ELF-1 (cell line): Measurements from ENCODE around the gene CD14.
A peak's percentile ranks its signal among the peaks of the same experiment; 100 is the strongest.
"Not testable (repeated sequence)": the region's sequence is repeated elsewhere in the genome, so short reads cannot be mapped to it uniquely, and the experiment has no call there.

ENCODE experiments used
- DNase-seq: peaks from one replicate; pipeline ENCODE4 v3.0.0-alpha.2; 2016; ENCODE audit warnings: low read depth, low spot score

Gene CD14

DNA sequence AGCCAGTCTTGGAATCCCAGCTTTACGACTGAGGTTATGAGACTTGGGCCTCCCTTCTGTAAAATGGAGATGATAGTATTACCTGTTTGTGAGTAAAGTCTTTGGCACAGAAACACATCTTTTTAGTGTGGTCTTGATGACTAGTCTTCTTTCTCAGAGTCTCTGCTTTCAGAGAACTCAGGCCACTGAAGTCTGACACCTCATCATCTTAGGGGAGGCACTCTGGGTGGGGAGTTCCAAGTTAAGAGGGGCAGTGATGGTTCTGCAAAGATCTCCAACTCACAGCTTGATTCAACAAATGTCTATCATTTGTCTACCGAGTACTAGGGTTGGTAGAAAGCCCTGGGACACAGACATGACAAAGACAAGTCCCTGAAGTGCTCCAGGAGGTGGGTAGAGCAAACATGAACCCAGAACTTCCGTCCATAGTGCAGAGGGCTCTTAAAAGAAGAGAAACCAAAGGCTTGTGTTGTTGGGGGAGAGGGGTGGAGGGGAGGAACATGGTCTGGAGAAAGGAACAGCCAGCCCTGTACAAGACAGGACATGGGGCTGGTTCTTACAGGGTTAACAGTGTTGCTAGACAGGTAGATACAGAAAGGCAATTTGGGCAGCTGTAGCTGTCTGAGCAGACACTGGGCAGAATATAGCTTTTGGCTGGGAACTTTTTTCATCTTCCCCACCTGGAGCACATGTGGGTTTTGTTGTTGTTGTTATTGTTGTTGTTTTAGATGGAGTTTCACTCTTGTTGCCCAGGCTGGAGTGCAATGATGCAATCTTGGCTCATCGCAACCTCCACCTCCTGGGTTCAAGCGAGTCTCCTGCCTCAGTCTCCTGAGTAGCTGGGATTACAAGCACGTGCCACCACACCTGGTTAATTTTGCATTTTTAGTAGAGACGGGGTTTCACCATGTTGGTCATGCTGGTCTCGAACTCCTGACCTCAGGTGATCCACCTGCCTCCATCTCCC lies 2.6 kb upstream of the CD14 start:
- DNase-seq = no peak

GRCh38 chr5:140634103-140634502 lies 1.1 kb upstream of the CD14 start:
- DNase-seq = no peak

- DNase-seq = no peak
Measured at GRCh38 chr5:140633501-140633900, 526 bp upstream of the CD14 start.

GRCh38 chr5:140632366-140633020 lies 482 bp downstream of the CD14 start:
- peak; percentile 65 for DNase-seq

- DNase-seq = no peak
Measured at GRCh38 chr5:140631831-140632365, 1.1 kb downstream of the CD14 start.

GRCh38 chr5:140631036-140631417 lies 1.9 kb downstream of the CD14 start:
- DNase-seq = no peak

- DNase-seq = no peak
Measured at GRCh38 chr5:140630292-140631035, 2.5 kb downstream of the CD14 start.

DNA sequence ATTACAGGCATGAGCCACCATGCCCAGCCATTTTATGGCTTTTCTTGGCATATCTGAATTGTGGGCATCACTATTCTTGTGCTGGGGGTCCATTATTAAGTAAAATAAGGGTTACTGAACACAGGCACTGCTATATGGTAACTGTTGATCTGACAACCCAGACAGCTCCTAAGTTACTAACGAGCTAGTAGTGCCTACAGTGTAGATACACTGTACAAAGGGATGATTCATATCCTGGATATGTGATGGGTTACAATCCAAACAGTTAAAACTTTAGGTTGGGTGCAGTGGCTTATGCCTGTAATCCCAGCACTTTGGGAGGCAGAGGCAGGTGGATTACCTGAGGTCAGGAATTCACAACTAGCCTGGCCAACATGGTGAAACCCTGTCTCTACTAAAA lies 4.3 kb downstream of the CD14 start:
- no peak for DNase-seq

- no peak for DNase-seq
Measured at GRCh38 chr5:140627972-140628371, 5.0 kb downstream of the CD14 start.

DNA sequence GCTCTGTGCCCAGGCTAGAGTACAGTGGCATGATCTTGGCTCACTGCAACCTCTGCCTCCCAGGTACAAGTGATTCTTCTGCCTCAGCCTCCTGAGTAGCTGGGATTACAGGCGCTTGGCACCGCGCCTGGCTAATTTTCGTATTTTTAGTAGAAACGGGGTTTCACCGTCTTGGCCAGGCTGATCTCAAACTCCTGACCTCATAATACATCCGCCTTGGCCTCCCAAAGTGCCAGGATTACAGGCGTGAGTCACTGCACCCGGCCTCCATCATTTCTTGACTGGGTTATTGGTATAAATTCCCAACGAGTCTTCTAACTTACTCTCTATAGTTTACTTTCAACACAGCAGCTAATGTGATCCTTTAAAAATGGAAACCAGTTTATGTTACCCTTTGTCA lies 8.1 kb downstream of the CD14 start:
- DNase-seq = not testable (repeated sequence)

- DNase-seq = not testable (repeated sequence)
Measured at GRCh38 chr5:140623061-140623460, 9.9 kb downstream of the CD14 start.

DNA sequence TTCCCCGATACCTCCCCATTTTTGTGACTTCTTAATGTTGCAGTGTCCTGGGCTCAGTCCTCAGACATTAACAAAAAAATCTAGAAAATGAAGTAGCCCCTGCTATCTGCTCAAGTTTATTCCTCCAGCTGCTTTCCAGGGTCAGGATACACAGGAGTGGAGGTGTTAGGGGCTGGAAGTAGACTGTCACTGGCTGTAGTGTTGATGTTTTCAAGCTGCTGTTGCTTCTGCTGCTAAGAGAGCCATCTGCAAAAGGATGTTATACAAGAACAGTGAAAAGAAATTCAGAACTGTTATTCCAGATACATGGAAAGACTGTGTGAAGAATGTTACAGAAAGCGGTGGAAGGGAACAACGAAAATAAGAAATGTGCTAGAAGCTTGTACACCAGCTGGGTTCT lies 10.7 kb downstream of the CD14 start:
- no peak for DNase-seq

DNA sequence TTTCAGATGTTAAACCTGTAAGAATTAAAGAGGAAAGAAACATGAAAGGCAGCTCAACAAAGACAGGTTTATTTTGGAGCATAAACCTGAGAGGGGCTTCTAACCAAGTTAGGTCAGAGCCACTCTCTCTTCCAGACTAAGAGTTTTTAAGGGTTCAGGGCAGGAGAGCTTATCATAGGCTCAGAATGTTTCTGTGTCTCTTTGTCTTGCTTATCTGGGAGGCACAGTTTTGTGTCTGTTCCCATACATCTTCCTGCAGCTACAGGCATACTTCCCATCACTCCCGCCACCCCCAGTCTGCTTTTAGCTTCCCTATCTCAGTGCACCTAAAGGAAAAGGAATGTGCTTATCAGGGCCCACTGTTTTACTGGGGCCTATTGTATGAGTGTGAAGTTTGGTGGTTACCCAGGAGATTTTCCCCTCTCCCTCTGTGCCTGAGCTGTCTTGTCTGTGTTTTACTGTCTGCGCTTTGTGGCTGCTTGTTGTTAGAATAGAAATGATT lies 21.9 kb downstream of the CD14 start:
- DNase-seq = peak; percentile 42

DNA sequence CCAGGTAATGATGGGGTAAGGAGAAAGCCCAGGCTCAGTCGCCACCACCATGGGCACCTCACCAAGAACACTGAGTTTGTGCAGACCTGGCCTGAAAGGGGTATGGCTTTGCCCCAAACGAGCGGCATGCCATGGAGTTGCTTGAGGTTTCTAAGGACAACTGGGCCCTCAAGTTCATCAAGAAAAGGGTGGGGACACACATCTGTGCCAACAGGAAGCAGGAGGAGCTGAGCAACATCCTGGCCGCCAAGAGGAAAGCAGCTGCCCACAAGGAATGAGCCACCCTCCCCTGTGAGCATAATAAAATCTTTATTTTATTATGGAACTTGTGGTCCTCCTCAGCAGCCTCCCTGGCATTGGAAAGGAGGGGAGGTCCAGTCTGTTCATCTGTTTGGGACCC lies 23.8 kb downstream of the CD14 start:
- DNase-seq = no peak

- no peak for DNase-seq
Measured at GRCh38 chr5:140608722-140609121, 24.3 kb downstream of the CD14 start.

- no peak for DNase-seq
Measured at GRCh38 chr5:140607031-140607430, 25.9 kb downstream of the CD14 start.

DNA sequence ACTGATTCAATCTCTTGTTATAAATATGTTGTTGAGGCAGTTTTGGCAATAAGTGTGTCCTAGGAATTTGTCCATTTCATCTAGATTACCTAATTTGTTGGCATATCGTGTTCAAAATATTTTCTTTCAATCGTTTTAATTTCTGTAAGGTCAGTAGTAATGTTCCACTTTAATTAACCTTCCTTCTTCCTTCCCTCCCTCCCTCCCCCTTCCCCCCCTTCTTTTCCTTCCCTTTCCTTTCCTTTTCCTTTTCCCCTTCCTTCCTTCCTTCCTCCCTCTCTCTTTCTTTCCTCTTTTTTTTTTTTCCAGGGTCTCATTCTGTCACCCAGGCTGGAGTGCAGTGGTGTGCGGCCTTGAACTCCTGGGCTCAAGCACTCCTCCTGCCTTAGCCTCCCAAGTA lies 27.1 kb downstream of the CD14 start:
- DNase-seq = no peak

DNA sequence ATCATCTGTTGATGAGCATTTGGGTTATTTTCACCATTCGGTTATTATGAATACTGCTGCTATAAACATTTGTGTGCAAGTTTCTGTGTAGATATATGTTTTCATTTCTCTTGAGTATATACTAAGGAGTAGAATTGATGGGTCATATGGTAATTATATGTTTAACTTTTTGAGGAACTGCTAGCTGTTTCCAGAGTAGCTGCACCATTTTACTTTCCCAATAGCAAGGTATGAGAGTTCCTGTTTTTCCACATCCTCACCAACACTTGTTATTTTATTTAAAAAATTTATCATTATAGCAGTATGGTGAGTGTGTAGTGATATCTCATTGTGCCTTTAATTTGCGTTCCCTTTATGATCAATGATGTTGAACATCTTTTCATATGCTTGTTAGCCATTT lies 29.2 kb downstream of the CD14 start:
- no peak for DNase-seq

DNA sequence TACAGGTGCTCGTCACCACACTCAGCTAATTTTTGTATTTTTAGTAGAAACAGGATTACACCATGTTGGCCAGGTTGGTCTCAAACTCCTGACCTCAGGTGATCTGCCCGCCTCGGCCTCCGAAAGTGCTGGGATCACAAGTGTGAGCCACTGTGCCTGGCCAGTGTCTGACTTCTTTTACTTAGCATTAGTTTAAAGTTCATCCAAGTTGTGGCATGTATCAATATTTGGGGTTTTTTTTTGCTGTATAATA lies 29.6 kb downstream of the CD14 start:
- DNase-seq = not testable (repeated sequence)

- no peak for DNase-seq
Measured at GRCh38 chr5:140602147-140602546, 30.8 kb downstream of the CD14 start.

DNA sequence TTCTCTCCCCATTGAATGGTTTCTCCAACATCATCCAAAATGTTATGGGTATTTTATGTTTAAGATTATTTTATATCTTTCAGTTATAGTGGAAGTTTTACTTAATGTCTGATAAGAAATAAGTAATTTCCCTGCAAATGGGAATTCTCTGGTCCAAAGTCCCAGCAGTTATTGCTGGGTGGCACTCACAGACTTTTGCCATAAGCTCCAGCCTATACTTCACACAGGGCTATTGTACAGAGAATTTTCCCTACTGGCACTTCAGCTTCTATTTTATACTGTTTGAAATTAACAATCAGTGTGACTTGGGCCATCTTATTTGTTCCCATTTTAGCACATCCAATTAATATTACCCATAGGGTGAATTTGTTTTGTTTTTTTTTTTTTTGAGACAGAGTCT lies 32.9 kb downstream of the CD14 start:
- DNase-seq = no peak

DNA sequence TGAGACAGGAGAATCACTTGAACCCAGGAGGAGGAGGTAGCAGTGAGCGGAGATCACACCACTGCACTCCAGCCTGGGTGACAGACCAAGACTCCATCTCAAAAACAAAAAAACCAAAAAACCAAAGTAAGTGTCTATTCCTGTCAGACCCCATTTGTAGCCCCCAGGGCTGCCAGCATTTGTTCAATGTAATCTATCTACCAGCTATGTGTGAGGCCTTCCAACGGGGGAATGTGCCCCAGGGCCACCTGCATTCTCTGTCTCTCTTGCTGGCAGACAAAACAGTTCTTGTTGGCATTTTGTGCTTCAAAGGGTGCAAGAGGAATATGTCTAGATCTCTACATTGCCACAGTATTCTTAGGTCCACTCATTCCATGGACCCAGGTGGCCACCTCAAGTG lies 34.1 kb downstream of the CD14 start:
- DNase-seq = peak; percentile 51
